Activated T-helper 2 cell treated with anti-CD3 and anti-CD28 coated beads, Interferon-gamma antibody, Interleukin-2, Interleukin-4, amounts not matched to agents 10 μg/mL and 5 μg/mL and 100 μg/mL, durations not matched to agents 14 hours and 24 hours and 36 hours (primary cell): ENCODE data around the gene DAB1. TPM values are rescaled to one million over a fixed set of nuclear protein-coding genes. Genes with fewer than 3 reads are reported as not detected.
"Not testable (repeated sequence)": the region's sequence is repeated elsewhere in the genome, so short reads cannot be mapped to it uniquely, and the experiment has no call there.

Experiments used
- DNase-seq: peaks from one replicate; pipeline ENCODE4 v3.0.0; 2021; ENCODE audit warnings: low spot score
- H3K27ac Mint-ChIP-seq: one replicate; pipeline ENCODE4 v1.8.0; 2021; ENCODE audit warnings: mixed read lengths
- H3K27me3 Mint-ChIP-seq: one replicate; pipeline ENCODE4 v1.8.0; 2021; ENCODE audit warnings: low read depth, mixed read lengths
- H3K36me3 Mint-ChIP-seq: one replicate; pipeline ENCODE4 v1.8.0; 2021; ENCODE audit warnings: low read depth, mixed read lengths
- H3K4me1 Mint-ChIP-seq: one replicate; pipeline ENCODE4 v1.8.0; 2021; ENCODE audit warnings: low read depth, mixed read lengths
- H3K4me3 Mint-ChIP-seq: one replicate; pipeline ENCODE4 v1.8.0; 2021; ENCODE audit warnings: low read depth, mild to moderate bottlenecking, moderate library complexity, mixed read lengths
- H3K9me3 Mint-ChIP-seq: one replicate; pipeline ENCODE4 v1.8.0; 2021; ENCODE audit warnings: mixed read lengths
- intact Hi-C: fragments of 100-400 bp; cut with micrococcal nuclease; formaldehyde crosslinking; loops from one replicate; pipeline ENCODE4 v1.15.1; 2023
- total RNA-seq: library from RNA; stranded (reverse); gene quantifications from 2 replicates; pipeline ENCODE4 v1.2.3, GENCODE V29; 2022

DAB1 gene
- total RNA-seq, 1 donor from 2014 or later: not detected

- Mint-ChIP-seq H3K9me3 (no peaks in the 10 kb centered on the region), H3K27me3 (no peaks in the 10 kb centered on the region)
Measured at GRCh38 chr1:57235730-57236510, 187.9 kb downstream of the DAB1 start.

GRCh38 chr1:57234459-57234858 is 189.4 kb downstream of the DAB1 start:
- DNase-seq: no peak
- H3K4me1 Mint-ChIP-seq: peaks cover 2% of the 10 kb centered on the region
- no peak overlapping the region for H3K27ac Mint-ChIP-seq
- H3K27me3 Mint-ChIP-seq: no peaks in the 10 kb centered on the region
- H3K4me3 Mint-ChIP-seq: no peak overlapping the region
- H3K36me3 Mint-ChIP-seq: no peaks in the 10 kb centered on the region
- intact Hi-C loops: no loop called here
- H3K9me3 Mint-ChIP-seq: no peaks in the 10 kb centered on the region

More at GRCh38 chr1:57235730-57236510, 187.9 kb downstream of the DAB1 start:
- Mint-ChIP-seq H3K4me3 (no peak overlapping the region), H3K4me1 (peaks cover 2% of the 10 kb centered on the region), H3K36me3 (no peaks in the 10 kb centered on the region), H3K27ac (no peak overlapping the region)
- intact Hi-C loops: no loop called here
- DNase-seq: no peak

GRCh38 chr1:57232500-57232899 is 191.4 kb downstream of the DAB1 start:
- DNase-seq: no peak
- peaks cover 2% of the 10 kb centered on the region for H3K4me1 Mint-ChIP-seq
- H3K36me3 Mint-ChIP-seq: no peaks in the 10 kb centered on the region
- no peak overlapping the region for H3K27ac Mint-ChIP-seq
- H3K4me3 Mint-ChIP-seq: no peak overlapping the region
- H3K9me3 Mint-ChIP-seq: no peaks in the 10 kb centered on the region
- intact Hi-C loops: no loop called here
- H3K27me3 Mint-ChIP-seq: no peaks in the 10 kb centered on the region

- H3K27ac Mint-ChIP-seq: no peak overlapping the region
- DNase-seq: no peak
- H3K9me3 Mint-ChIP-seq: no peaks in the 10 kb centered on the region
- no peaks in the 10 kb centered on the region for H3K4me1 Mint-ChIP-seq
- H3K36me3 Mint-ChIP-seq: no peaks in the 10 kb centered on the region
- no peaks in the 10 kb centered on the region for H3K27me3 Mint-ChIP-seq
- no peak overlapping the region for H3K4me3 Mint-ChIP-seq
- intact Hi-C loops: no loop called here
Measured at GRCh38 chr1:57229998-57230397, 193.9 kb downstream of the DAB1 start.

- no peak overlapping the region for H3K4me3 Mint-ChIP-seq
- no peak overlapping the region for H3K27ac Mint-ChIP-seq
- H3K36me3 Mint-ChIP-seq: no peaks in the 10 kb centered on the region
- no peaks in the 10 kb centered on the region for H3K9me3 Mint-ChIP-seq
- H3K27me3 Mint-ChIP-seq: no peaks in the 10 kb centered on the region
- no peak for DNase-seq
- H3K4me1 Mint-ChIP-seq: no peaks in the 10 kb centered on the region
- intact Hi-C loops: no loop called here
Measured at GRCh38 chr1:57229076-57229475, 194.8 kb downstream of the DAB1 start.

GRCh38 chr1:57222801-57223200 is 201.1 kb downstream of the DAB1 start:
- no peaks in the 10 kb centered on the region for H3K4me1 Mint-ChIP-seq
- H3K27ac Mint-ChIP-seq: no peak overlapping the region
- no peaks in the 10 kb centered on the region for H3K27me3 Mint-ChIP-seq
- no peaks in the 10 kb centered on the region for H3K36me3 Mint-ChIP-seq
- DNase-seq: no peak
- H3K4me3 Mint-ChIP-seq: no peak overlapping the region
- H3K9me3 Mint-ChIP-seq: peaks cover 5% of the 10 kb centered on the region
- intact Hi-C loops: no loop called here

GRCh38 chr1:57222307-57222706 is 201.6 kb downstream of the DAB1 start:
- Mint-ChIP-seq H3K36me3 (no peaks in the 10 kb centered on the region), H3K4me1 (no peaks in the 10 kb centered on the region)
- intact Hi-C loops: no loop called here

GRCh38 chr1:57220905-57221304 is 203.0 kb downstream of the DAB1 start:
- H3K9me3 Mint-ChIP-seq, H3K4me3 Mint-ChIP-seq, DNase-seq, H3K36me3 Mint-ChIP-seq, H3K27me3 Mint-ChIP-seq, H3K27ac Mint-ChIP-seq, H3K4me1 Mint-ChIP-seq, intact Hi-C loops: not testable (repeated sequence)

More at GRCh38 chr1:57222307-57222706, 201.6 kb downstream of the DAB1 start:
- H3K4me3 Mint-ChIP-seq: no peak overlapping the region
- H3K27ac Mint-ChIP-seq: no peak overlapping the region
- no peaks in the 10 kb centered on the region for H3K27me3 Mint-ChIP-seq
- H3K9me3 Mint-ChIP-seq: peaks cover 5% of the 10 kb centered on the region
- DNase-seq: no peak

GRCh38 chr1:57218487-57219079 is 205.3 kb downstream of the DAB1 start:
- H3K4me3 Mint-ChIP-seq: no peak overlapping the region
- H3K9me3 Mint-ChIP-seq: peaks cover 5% of the 10 kb centered on the region
- intact Hi-C loops: no loop called here
- H3K27me3 Mint-ChIP-seq: no peaks in the 10 kb centered on the region
- DNase-seq: no peak
- no peak overlapping the region for H3K27ac Mint-ChIP-seq
- no peaks in the 10 kb centered on the region for H3K36me3 Mint-ChIP-seq
- no peaks in the 10 kb centered on the region for H3K4me1 Mint-ChIP-seq

GRCh38 chr1:57217905-57218304 is 206.0 kb downstream of the DAB1 start:
- no peak for DNase-seq
- intact Hi-C loops: no loop called here
- H3K36me3 Mint-ChIP-seq: no peaks in the 10 kb centered on the region
- H3K9me3 Mint-ChIP-seq: peaks cover 5% of the 10 kb centered on the region
- H3K4me1 Mint-ChIP-seq: no peaks in the 10 kb centered on the region
- H3K27me3 Mint-ChIP-seq: no peaks in the 10 kb centered on the region
- no peak overlapping the region for H3K27ac Mint-ChIP-seq
- H3K4me3 Mint-ChIP-seq: no peak overlapping the region

- intact Hi-C loops: no loop called here
- H3K27ac Mint-ChIP-seq: no peak overlapping the region
- DNase-seq: no peak
- no peaks in the 10 kb centered on the region for H3K9me3 Mint-ChIP-seq
- H3K4me3 Mint-ChIP-seq: no peak overlapping the region
- no peaks in the 10 kb centered on the region for H3K27me3 Mint-ChIP-seq
- H3K36me3 Mint-ChIP-seq: no peaks in the 10 kb centered on the region
- H3K4me1 Mint-ChIP-seq: no peaks in the 10 kb centered on the region
Measured at GRCh38 chr1:57214951-57215575, 208.8 kb downstream of the DAB1 start.

- Mint-ChIP-seq H3K4me1 (no peaks in the 10 kb centered on the region), H3K27ac (no peak overlapping the region), H3K27me3 (no peaks in the 10 kb centered on the region), H3K36me3 (no peaks in the 10 kb centered on the region), H3K4me3 (no peak overlapping the region), H3K9me3 (no peaks in the 10 kb centered on the region)
- no peak for DNase-seq
- intact Hi-C loops: no loop called here
Measured at GRCh38 chr1:57210881-57211280, 213.0 kb downstream of the DAB1 start.

GRCh38 chr1:57209495-57209894 is 214.4 kb downstream of the DAB1 start:
- H3K4me1 Mint-ChIP-seq: no peaks in the 10 kb centered on the region
- DNase-seq: no peak
- H3K27me3 Mint-ChIP-seq: no peaks in the 10 kb centered on the region
- no peaks in the 10 kb centered on the region for H3K36me3 Mint-ChIP-seq
- intact Hi-C loops: no loop called here
- H3K27ac Mint-ChIP-seq: no peak overlapping the region
- H3K4me3 Mint-ChIP-seq: no peak overlapping the region
- no peaks in the 10 kb centered on the region for H3K9me3 Mint-ChIP-seq
